GM19438 (cell line): ENCODE measurements around the gene GHR.
A peak's percentile ranks its signal among the peaks of the same experiment; 100 is the strongest.

Experiments
- ATAC-seq: cut with Tn5 transposase; IDR thresholded peaks from one replicate; pipeline ENCODE4 v1.9.1; 2021; ENCODE audit warnings: low read depth; ENCODE audit not compliant: unreplicated experiment

The GHR gene

DNA sequence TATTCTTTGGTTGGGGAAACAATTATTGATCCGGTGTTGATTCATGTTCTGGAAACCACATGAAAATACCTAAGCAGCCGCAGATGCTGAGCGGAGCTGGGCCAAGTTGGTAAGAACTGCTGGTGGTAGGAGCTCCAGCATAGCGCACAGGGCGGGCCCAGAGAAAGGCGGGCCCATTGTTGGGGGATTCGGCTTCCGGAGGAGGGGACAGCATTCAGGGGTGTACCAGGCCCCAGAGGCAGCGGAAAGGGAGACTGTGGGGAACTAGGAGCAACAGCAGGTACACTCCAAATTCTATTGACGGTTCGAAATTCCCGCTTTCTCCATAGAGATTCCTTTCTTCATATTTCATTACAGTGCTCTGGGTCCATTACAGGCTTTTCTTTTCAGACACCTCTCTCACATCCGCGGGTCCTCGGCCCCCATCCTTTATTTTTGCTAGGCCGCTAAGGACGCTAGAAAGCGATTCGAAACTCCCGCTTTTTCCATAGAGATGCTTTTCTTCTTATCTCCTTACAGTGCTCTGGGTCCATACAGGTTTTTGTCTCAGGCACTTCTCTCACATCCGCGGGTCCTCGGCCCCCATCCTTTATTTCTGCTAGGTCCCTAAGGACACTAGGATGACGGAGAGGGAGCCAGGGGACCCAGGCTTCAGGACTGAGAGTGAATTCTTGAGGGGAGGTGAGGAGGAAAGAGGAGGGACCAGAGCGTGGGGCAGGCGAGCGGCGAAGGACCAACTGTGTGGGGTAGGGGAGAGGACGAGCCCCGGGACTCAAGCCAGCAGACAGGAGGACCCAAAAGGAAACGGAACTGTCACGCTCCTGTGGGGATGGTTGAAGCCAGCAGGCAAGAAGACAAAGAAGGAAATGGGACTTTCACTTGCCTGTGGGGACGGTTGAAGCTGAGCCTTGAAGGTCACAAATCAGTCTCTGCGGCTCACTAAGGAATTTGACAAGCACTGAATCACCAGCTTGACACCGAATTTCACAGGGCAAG is 333.7 kb downstream of the GHR start, which contains the start of gene CCDC152:
Gene CCDC152 (plus strand): TSS at position 213 of the 996 bp plus-strand sequence. CDS start 2,304 bp downstream, outside the sequence.
- ATAC-seq: peak; percentile 87

DNA sequence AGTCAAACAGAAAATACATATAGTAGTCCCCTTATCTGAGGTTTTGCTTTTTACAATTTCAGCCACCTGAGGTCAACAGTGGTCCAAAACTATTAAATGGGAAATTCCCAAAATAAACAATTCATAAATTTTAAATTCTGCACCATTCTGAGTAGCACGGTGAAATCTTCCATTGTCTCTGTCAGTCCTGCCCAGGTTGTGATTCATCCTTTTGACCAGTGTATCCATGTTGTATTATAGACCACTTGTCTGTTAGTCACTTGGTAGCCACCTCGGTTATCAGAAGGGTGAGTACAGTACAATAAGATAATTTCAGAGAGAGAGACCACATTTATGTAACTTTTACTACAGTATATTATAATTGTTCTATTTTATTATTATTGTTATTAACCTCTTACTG is 336.2 kb downstream of the GHR start:
- ATAC-seq: no peak

DNA sequence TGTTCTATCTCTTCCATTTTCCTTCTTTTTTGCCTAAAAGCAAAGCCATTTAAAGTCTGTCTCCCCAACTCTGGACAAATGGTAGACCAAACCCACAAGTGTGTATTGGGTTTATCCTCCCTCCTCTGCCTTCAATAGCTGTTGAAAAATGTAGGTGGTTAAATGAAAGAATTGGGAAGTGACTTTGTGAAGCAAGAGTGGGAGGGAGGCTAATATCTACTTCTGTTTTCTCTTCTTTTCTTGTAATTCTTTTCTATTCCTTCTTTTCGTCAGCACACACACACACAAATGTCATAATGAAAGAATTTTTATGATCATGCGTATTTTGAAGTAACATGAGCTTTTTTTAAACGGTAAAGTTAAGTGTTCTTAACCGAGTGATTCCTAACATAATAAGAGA is 337.2 kb downstream of the GHR start:
- no peak for ATAC-seq

DNA sequence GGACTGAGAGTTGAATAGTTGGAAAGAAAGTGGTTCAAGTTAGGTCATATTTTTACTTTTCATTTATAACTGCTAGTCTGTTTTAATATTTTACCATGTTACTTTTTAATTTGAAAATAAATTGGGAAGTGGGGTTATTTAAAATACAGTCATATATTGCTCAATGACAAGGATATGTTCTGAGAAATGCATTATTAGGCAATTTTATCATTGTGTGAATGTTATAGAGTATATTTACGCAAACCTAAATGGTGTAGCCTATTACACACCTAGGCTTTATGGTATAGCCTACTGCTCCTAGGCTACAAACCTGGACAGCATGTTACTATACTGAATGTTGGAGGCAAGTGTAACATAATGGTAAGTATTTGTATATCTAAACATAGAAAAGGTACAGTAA is 338.6 kb downstream of the GHR start:
- no peak for ATAC-seq

DNA sequence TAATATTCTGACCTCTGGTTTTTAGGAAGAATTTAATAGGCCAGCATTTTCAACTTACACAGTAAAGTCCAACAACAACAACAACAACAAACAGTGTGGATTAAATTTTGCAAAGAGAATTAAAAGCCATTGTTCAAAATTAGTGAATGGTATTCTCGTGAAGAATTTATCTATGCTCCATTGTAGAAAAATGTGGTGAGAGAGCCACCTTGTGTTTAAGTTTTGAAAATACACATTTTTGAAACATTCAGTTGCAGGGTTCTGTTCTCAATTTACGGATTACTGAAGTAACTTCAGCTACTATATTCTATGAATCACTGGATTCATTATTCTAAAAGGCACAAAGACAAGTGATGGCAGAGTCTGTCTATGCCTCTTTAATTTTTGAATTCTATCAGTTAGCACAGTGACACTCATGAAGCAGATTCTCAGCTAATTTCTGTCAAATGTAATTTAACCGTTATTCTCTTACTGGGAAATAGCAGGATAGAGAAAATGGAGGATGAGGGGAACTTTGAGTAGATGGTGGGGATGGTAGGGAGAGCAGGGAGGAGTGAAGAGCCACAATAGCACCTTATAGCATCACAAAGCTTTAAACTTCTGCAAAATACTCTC is 344.4 kb downstream of the GHR start:
- no peak for ATAC-seq

GRCh38 chr5:42768106-42768504 is 344.9 kb downstream of the GHR start:
- ATAC-seq: no peak

DNA sequence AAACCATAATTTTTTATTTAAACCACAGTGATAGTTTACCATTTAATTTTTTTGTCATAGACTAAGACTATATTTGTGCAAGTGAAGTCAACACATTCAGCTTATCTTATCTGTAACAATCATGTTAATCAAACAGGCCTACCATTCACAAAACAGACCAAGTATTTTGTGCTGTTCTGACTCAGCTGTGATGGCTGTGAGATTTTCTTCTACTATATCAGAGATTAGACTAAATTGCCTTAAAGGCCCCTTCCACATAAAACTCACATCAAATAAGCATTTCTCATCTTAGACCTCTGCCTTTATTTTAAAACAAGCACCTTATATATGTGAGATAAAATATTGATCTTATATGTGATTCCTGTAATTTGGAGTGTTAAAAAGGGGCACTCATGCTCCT is 346.8 kb downstream of the GHR start:
- no peak for ATAC-seq
